HepG2 (cell line): ENCODE data around the gene ZSCAN26. TPM values are rescaled to one million over a fixed set of nuclear protein-coding genes. Genes with fewer than 3 reads are reported as not detected.
A peak's percentile ranks its signal among the peaks of the same experiment; 100 is the strongest.

Experiments
- CREM ChIP-seq, 2 experiments: sonication (generic) in 1 of 2; formaldehyde crosslinking in 1 of 2; IDR thresholded peaks; 2 replicates each; pipeline versions ENCODE4 v1.4.0 to v1.6.1; 2016 to 2020; ENCODE audit warnings: antibody characterized with exemption in 1 of 2, mild to moderate bottlenecking in 1 of 2, missing genetic modification reagents in 1 of 2
- ELF4 ChIP-seq: sonication (generic); formaldehyde crosslinking; IDR thresholded peaks from 2 replicates; pipeline ENCODE4 v1.5.0; 2020; ENCODE audit warnings: missing genetic modification reagents, mild to moderate bottlenecking, moderate library complexity, borderline replicate concordance
- FOXP4 ChIP-seq: sonication (generic); formaldehyde crosslinking; IDR thresholded peaks from 2 replicates; pipeline ENCODE4 v1.4.0; 2020; ENCODE audit warnings: missing genetic modification reagents
- JUN ChIP-seq: sonication (generic); formaldehyde crosslinking; IDR thresholded peaks from 2 replicates; pipeline ENCODE4 v1.4.0; 2020; ENCODE audit warnings: mild to moderate bottlenecking, missing genetic modification reagents
- RXRA ChIP-seq: sonication (generic); formaldehyde crosslinking; IDR thresholded peaks from 2 replicates; pipeline ENCODE4 v1.5.1; 2020; ENCODE audit warnings: missing genetic modification reagents
- SMAD9 ChIP-seq: sonication (generic); formaldehyde crosslinking; IDR thresholded peaks from 2 replicates; pipeline ENCODE4 v1.5.1; 2020; ENCODE audit warnings: mild to moderate bottlenecking, missing genetic modification reagents
- SMC3 ChIP-seq: IDR thresholded peaks from 2 replicates; pipeline ENCODE4 v1.6.1; 2011; ENCODE audit warnings: low read length, improper control_type of control experiment
- SMYD3 ChIP-seq: sonication (generic); formaldehyde crosslinking; IDR thresholded peaks from 2 replicates; pipeline ENCODE4 v1.8.1; 2023; ENCODE audit warnings: mild to moderate bottlenecking, missing genetic modification reagents
- UBTF ChIP-seq: sonication (generic); formaldehyde crosslinking; IDR thresholded peaks from 2 replicates; pipeline ENCODE4 v1.4.0; 2020; ENCODE audit warnings: mild to moderate bottlenecking, missing genetic modification reagents
- ZBTB10 ChIP-seq: sonication (generic); formaldehyde crosslinking; IDR thresholded peaks from 2 replicates; pipeline ENCODE4 v1.4.0; 2020; ENCODE audit warnings: missing genetic modification reagents, borderline replicate concordance
- ZNF30 ChIP-seq: sonication (generic); formaldehyde crosslinking; IDR thresholded peaks from 2 replicates; pipeline ENCODE4 v1.5.0; 2020; ENCODE audit warnings: mild to moderate bottlenecking, missing genetic modification reagents
- ZNF326 ChIP-seq: sonication (generic); formaldehyde crosslinking; IDR thresholded peaks from 2 replicates; pipeline ENCODE4 v1.4.0; 2020; ENCODE audit warnings: missing genetic modification reagents, borderline replicate concordance
- ZNF570 ChIP-seq: sonication (generic); formaldehyde crosslinking; IDR thresholded peaks from 2 replicates; pipeline ENCODE4 v1.4.0; 2020; ENCODE audit warnings: mild to moderate bottlenecking, missing genetic modification reagents, borderline replicate concordance
- ZNF619 ChIP-seq: sonication (generic); formaldehyde crosslinking; IDR thresholded peaks from 2 replicates; pipeline ENCODE4 v1.4.0; 2020; ENCODE audit warnings: mild to moderate bottlenecking, missing genetic modification reagents
- ZNF740 ChIP-seq: sonication (generic); formaldehyde crosslinking; IDR thresholded peaks from 2 replicates; pipeline ENCODE4 v1.4.0; 2020; ENCODE audit warnings: missing genetic modification reagents
- ZNF788 ChIP-seq: sonication (generic); formaldehyde crosslinking; IDR thresholded peaks from 2 replicates; pipeline ENCODE4 v1.5.0; 2020; ENCODE audit warnings: mild to moderate bottlenecking, missing genetic modification reagents, borderline replicate concordance
- ZNF790 ChIP-seq: sonication (generic); formaldehyde crosslinking; IDR thresholded peaks from 2 replicates; pipeline ENCODE4 v1.8.0; 2022; ENCODE audit warnings: missing genetic modification reagents, mild to moderate bottlenecking, borderline replicate concordance
- polyA plus RNA-seq, 8 experiments: library from polyadenylated mRNA; depleted of rRNA in 3 of 8; stranded (reverse) in 7 of 8; unstranded in 1 of 8; fragments of >200 nt; fragmentation: Illumina TruSeq in 4 of 8; extraction: Trizol in 4 of 8; gene quantifications; 2 replicates each; pipeline versions ENCODE4 v1.2.1 to v1.2.3, GENCODE V29; 2011 to 2016; ENCODE audit warnings: low read depth in 4 of 8, missing spikeins in 1 of 8, mixed read lengths in 1 of 8; ENCODE audit not compliant: insufficient read depth in 1 of 8
- total RNA-seq, 5 experiments: library from RNA; depleted of rRNA; stranded (reverse); fragments of >200 nt; fragmentation: Illumina TruSeq; extraction: Trizol; gene quantifications; 2 replicates each; pipeline ENCODE4 v1.2.3, GENCODE V29; 2016; ENCODE audit warnings: low read depth in 1 of 5

ZSCAN26 gene
- total and polyA plus RNA-seq, 2 of the 13 experiments (the other 11 are each of a cell fraction or from before 2014, with no cell fraction given): 12.0 to 15.6 TPM

GRCh38 chr6:28266962-28267694 is at the start of gene ZSCAN26 (continued):
- TF ChIP-seq UBTF (CRISPR knock-in tag) (peak; percentile 94), ELF4 (CRISPR knock-in tag) (peak; percentile 70), ZNF326 (no peak), ZNF740 (CRISPR knock-in tag) (no peak), RXRA (CRISPR knock-in tag) (peak; percentile 78), FOXP4 (peak; percentile 63), SMAD9 (peak; percentile 59; the same call in 1 of the 2 replicates), ZNF619 (CRISPR knock-in tag) (peak; percentile 96; the same call in 1 of the 2 replicates), ZNF30 (CRISPR knock-in tag) (peak; percentile 80; the same call in 1 of the 2 replicates), SMYD3 (CRISPR knock-in tag) (no peak), ZNF570 (CRISPR knock-in tag) (no peak), ZNF788 (CRISPR knock-in tag) (peak; percentile 65; the same call in 1 of the 2 replicates), ZBTB10 (0 out of 2 replicates have a peak, but pooled peaks have one; percentile 55), JUN (CRISPR knock-in tag) (peak; percentile 43; the same call in 1 of the 2 replicates), CREM (IDR thresholded peaks at IDR 0.05) (peak; percentile 69), CREM (CRISPR knock-in tag; IDR thresholded peaks at IDR 0.05) (no peak), SMC3 (no peak), ZNF790 (no peak)
